Esophagus muscularis mucosa (tissue), 4 donors: ENCODE measurements around the gene DSCAM.

Source experiments
- EP300 ChIP-seq: sonication (generic); formaldehyde crosslinking; IDR thresholded peaks from one replicate; pipeline ENCODE4 v1.6.1; 2017; ENCODE audit warnings: antibody characterized with exemption
- POLR2A ChIP-seq: fragments of 450-650 bp; IDR thresholded peaks from one replicate; pipeline ENCODE4 v1.6.1; 2017; ENCODE audit warnings: antibody characterized with exemption, moderate library complexity, mild to moderate bottlenecking, low read depth
- POLR2AphosphoS5 ChIP-seq, 2 donors: sonication (generic); formaldehyde crosslinking; IDR thresholded peaks; one replicate each; pipeline ENCODE4 v1.6.1; 2017; ENCODE audit warnings: antibody characterized with exemption in 2 of 2
- TF ChIP-seq, protein P1 (sequence below), 3 experiments: fragments of 200-600 bp in 2 of 3; fragments of 450-650 bp in 1 of 3; sonication (generic) in 2 of 3; IDR thresholded peaks; one replicate each; pipeline ENCODE4 v1.5.1; 2017 to 2019; ENCODE audit warnings: antibody characterized with exemption in 3 of 3, mild to moderate bottlenecking in 2 of 3, moderate library complexity in 1 of 3

- TF ChIP-seq, protein P1, sequence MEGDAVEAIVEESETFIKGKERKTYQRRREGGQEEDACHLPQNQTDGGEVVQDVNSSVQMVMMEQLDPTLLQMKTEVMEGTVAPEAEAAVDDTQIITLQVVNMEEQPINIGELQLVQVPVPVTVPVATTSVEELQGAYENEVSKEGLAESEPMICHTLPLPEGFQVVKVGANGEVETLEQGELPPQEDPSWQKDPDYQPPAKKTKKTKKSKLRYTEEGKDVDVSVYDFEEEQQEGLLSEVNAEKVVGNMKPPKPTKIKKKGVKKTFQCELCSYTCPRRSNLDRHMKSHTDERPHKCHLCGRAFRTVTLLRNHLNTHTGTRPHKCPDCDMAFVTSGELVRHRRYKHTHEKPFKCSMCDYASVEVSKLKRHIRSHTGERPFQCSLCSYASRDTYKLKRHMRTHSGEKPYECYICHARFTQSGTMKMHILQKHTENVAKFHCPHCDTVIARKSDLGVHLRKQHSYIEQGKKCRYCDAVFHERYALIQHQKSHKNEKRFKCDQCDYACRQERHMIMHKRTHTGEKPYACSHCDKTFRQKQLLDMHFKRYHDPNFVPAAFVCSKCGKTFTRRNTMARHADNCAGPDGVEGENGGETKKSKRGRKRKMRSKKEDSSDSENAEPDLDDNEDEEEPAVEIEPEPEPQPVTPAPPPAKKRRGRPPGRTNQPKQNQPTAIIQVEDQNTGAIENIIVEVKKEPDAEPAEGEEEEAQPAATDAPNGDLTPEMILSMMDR (IDR thresholded peaks at IDR 0.05) = no peak
- TF ChIP-seq POLR2AphosphoS5 (IDR thresholded peaks at IDR 0.05) (no peak), POLR2A (no peak), EP300 (no peak)
These were observed 575.8 kb downstream of the DSCAM start for GRCh38 chr21:40271164-40271563.
